MM.1S (cell line): Measurements from ENCODE around the gene PTPN2.
"Not testable (repeated sequence)": the region's sequence is repeated elsewhere in the genome, so short reads cannot be mapped to it uniquely, and the experiment has no call there.

ENCODE experiments used
- DNase-seq: peaks from one replicate; pipeline ENCODE4 v3.0.0-alpha.2; 2015
- H2AFZ ChIP-seq: fragments of 300-600 bp; sonication (generic); 2 replicates; pipeline ENCODE4 v1.6.0; 2016; ENCODE audit warnings: antibody characterized with exemption, low read length
- H3F3A ChIP-seq: fragments of 300-600 bp; sonication (generic); 2 replicates; pipeline ENCODE4 v1.6.1; 2016; ENCODE audit warnings: mild to moderate bottlenecking, antibody characterized with exemption, low read length, moderate library complexity, mixed read lengths; ENCODE audit not compliant: insufficient read depth
- H3K27ac ChIP-seq: fragments of 300-600 bp; sonication (generic); 2 replicates; pipeline ENCODE4 v1.5.1; 2016; ENCODE audit warnings: mild to moderate bottlenecking, low read length
- H3K27me3 ChIP-seq: fragments of 300-600 bp; sonication (generic); replicated peaks from 2 replicates; pipeline ENCODE4 v1.6.0; 2016; ENCODE audit warnings: low read length; ENCODE audit not compliant: insufficient read depth
- H3K36me3 ChIP-seq: fragments of 300-600 bp; sonication (generic); replicated peaks from 2 replicates; pipeline ENCODE4 v1.6.1; 2016; ENCODE audit warnings: mild to moderate bottlenecking, low read length, mixed read lengths; ENCODE audit not compliant: insufficient read depth
- H3K4me1 ChIP-seq: fragments of 300-600 bp; sonication (generic); 2 replicates; pipeline ENCODE4 v1.6.1; 2016; ENCODE audit warnings: low read length, mixed read lengths
- H3K4me2 ChIP-seq: fragments of 300-600 bp; sonication (generic); 2 replicates; pipeline ENCODE4 v1.6.0; 2016; ENCODE audit warnings: low read depth, low read length
- H3K4me3 ChIP-seq: fragments of 300-600 bp; sonication (generic); 2 replicates; pipeline ENCODE4 v1.5.1; 2016; ENCODE audit warnings: low read length, mixed read lengths
- H3K79me2 ChIP-seq: fragments of 300-600 bp; sonication (generic); 2 replicates; pipeline ENCODE4 v1.6.1; 2016; ENCODE audit warnings: mixed run types, low read length, mixed read lengths
- H3K9ac ChIP-seq: fragments of 300-600 bp; sonication (generic); 2 replicates; pipeline ENCODE4 v1.6.1; 2016; ENCODE audit warnings: low read length, mixed read lengths
- H3K9me2 ChIP-seq: fragments of 300-600 bp; sonication (generic); replicated peaks from 2 replicates; pipeline ENCODE4 v1.6.1; 2016; ENCODE audit warnings: mild to moderate bottlenecking, low read length, mixed read lengths; ENCODE audit not compliant: insufficient read depth
- H3K9me3 ChIP-seq: fragments of 300-600 bp; sonication (generic); replicated peaks from 2 replicates; pipeline ENCODE4 v1.6.1; 2016; ENCODE audit warnings: mild to moderate bottlenecking, low read length, mixed read lengths; ENCODE audit not compliant: insufficient read depth
- H4K20me1 ChIP-seq: fragments of 300-600 bp; sonication (generic); 2 replicates; pipeline ENCODE4 v1.6.1; 2016; ENCODE audit warnings: mild to moderate bottlenecking, low read length, moderate library complexity, mixed read lengths; ENCODE audit not compliant: insufficient read depth
- EZH2 ChIP-seq: fragments of 300-600 bp; sonication (generic); optimal IDR thresholded peaks from 2 replicates; pipeline ENCODE3; 2017; ENCODE audit warnings: low read depth, mild to moderate bottlenecking, antibody characterized with exemption, low read length, mixed read lengths
- EZH2phosphoT487 ChIP-seq: fragments of 300-600 bp; sonication (generic); IDR thresholded peaks from 2 replicates; pipeline ENCODE4 v1.6.1; 2018; ENCODE audit warnings: antibody characterized with exemption, low read length
- TF ChIP-seq, protein P1 (sequence below): fragments of 300-600 bp; sonication (generic); IDR thresholded peaks from 2 replicates; pipeline ENCODE4 v1.5.1; 2016; ENCODE audit warnings: antibody characterized with exemption, low read length, mixed read lengths

The PTPN2 gene

DNA sequence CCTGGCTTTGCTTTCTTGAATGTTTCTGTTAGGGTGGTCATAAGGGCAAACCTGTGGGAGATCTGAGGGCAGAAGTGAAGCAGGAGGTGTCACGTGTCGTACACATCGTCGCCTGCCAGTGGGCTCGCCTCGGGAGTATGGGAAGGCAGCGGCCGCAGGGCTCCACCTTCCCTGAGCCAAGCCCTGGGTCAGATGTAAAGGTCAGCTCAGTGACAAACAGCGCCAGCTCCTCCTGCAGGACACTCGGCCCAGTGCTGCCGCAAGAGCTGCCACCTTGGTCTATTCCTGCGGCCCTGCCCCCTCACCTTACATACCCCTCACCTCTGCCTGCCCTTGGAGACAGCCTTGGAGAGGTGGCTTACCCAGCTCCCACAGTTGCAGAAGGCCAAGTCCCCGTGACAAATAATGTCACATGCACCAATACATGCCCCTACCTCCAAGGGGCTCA is 117.0 kb downstream of the PTPN2 start:
- H3K27me3 ChIP-seq = no peaks in the 10 kb centered on the region
- no peak overlapping the region for H3K4me3 ChIP-seq
- H3K36me3 ChIP-seq = no peaks in the 10 kb centered on the region
- DNase-seq = no peak
- H3K27ac ChIP-seq = no peak overlapping the region
- H2AFZ ChIP-seq = no peak overlapping the region
- no peaks in the 10 kb centered on the region for H3F3A ChIP-seq
- H3K79me2 ChIP-seq = no peaks in the 10 kb centered on the region
- H3K9ac ChIP-seq = no peak overlapping the region
- TF ChIP-seq EZH2phosphoT487 (no peak), EZH2 (no peak)
- TF ChIP-seq, protein P1, sequence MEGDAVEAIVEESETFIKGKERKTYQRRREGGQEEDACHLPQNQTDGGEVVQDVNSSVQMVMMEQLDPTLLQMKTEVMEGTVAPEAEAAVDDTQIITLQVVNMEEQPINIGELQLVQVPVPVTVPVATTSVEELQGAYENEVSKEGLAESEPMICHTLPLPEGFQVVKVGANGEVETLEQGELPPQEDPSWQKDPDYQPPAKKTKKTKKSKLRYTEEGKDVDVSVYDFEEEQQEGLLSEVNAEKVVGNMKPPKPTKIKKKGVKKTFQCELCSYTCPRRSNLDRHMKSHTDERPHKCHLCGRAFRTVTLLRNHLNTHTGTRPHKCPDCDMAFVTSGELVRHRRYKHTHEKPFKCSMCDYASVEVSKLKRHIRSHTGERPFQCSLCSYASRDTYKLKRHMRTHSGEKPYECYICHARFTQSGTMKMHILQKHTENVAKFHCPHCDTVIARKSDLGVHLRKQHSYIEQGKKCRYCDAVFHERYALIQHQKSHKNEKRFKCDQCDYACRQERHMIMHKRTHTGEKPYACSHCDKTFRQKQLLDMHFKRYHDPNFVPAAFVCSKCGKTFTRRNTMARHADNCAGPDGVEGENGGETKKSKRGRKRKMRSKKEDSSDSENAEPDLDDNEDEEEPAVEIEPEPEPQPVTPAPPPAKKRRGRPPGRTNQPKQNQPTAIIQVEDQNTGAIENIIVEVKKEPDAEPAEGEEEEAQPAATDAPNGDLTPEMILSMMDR = no peak
- H3K4me2 ChIP-seq = no peak overlapping the region
- no peaks in the 10 kb centered on the region for H3K4me1 ChIP-seq
- H3K9me3 ChIP-seq = no peaks in the 10 kb centered on the region
- no peaks in the 10 kb centered on the region for H4K20me1 ChIP-seq
- H3K9me2 ChIP-seq = no peaks in the 10 kb centered on the region

- Histone ChIP-seq H3K4me1 (no peaks in the 10 kb centered on the region), H2AFZ (no peak overlapping the region), H3K4me3 (no peak overlapping the region), H3K79me2 (no peaks in the 10 kb centered on the region), H3K9me2 (no peaks in the 10 kb centered on the region), H3K9me3 (no peaks in the 10 kb centered on the region), H3K9ac (no peak overlapping the region), H3K27me3 (no peaks in the 10 kb centered on the region), H3K4me2 (no peak overlapping the region), H3F3A (no peaks in the 10 kb centered on the region), H4K20me1 (no peaks in the 10 kb centered on the region), H3K27ac (no peak overlapping the region), H3K36me3 (no peaks in the 10 kb centered on the region)
- TF ChIP-seq EZH2 (no peak), EZH2phosphoT487 (no peak)
- TF ChIP-seq, protein P1 = no peak
- DNase-seq = no peak
Observed at GRCh38 chr18:12765586-12765985, 118.5 kb downstream of the PTPN2 start.

DNA sequence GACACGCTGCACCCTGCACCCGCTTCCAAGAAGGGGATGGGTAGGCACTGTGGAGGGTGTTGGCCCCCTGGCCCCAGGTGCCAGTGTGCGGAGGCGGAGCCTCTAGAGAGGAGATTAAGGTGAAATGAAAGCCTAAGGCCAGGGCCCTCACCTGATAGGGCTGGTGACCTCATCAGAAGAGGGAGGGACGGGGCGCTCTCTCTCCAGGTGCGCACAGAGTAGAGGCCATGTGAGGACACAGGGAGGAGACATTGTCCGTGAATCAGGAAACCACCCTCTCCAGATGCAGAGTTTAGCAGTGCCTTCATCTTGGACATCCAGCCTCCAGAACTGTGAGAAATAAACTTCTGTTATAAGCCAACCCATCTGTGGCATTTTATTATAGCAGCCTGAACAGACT is 118.9 kb downstream of the PTPN2 start:
- Histone ChIP-seq H3K4me2 (no peak overlapping the region), H3K9me3 (no peaks in the 10 kb centered on the region), H3K27me3 (no peaks in the 10 kb centered on the region), H3F3A (no peaks in the 10 kb centered on the region), H3K4me1 (no peaks in the 10 kb centered on the region), H3K9me2 (no peaks in the 10 kb centered on the region), H2AFZ (no peak overlapping the region), H3K4me3 (no peak overlapping the region), H3K9ac (no peak overlapping the region), H3K36me3 (no peaks in the 10 kb centered on the region), H3K27ac (no peak overlapping the region), H3K79me2 (no peaks in the 10 kb centered on the region), H4K20me1 (no peaks in the 10 kb centered on the region)
- TF ChIP-seq, protein P1 = no peak
- TF ChIP-seq EZH2 (no peak), EZH2phosphoT487 (no peak)
- no peak for DNase-seq

GRCh38 chr18:12758566-12758965 is 125.5 kb downstream of the PTPN2 start:
- not testable (repeated sequence) for H3K9me2 ChIP-seq, DNase-seq, H3K9me3 ChIP-seq, H3K4me2 ChIP-seq, H3F3A ChIP-seq, H3K27ac ChIP-seq, H3K27me3 ChIP-seq, H3K79me2 ChIP-seq, H2AFZ ChIP-seq, H3K9ac ChIP-seq, H3K4me1 ChIP-seq, H3K4me3 ChIP-seq, H4K20me1 ChIP-seq, H3K36me3 ChIP-seq

GRCh38 chr18:12756619-12757239 is 127.3 kb downstream of the PTPN2 start:
- H3K27ac ChIP-seq, H3K27me3 ChIP-seq, DNase-seq, H3K9me2 ChIP-seq, H3K36me3 ChIP-seq, H2AFZ ChIP-seq, H3K4me1 ChIP-seq, H3K4me2 ChIP-seq, H4K20me1 ChIP-seq, H3F3A ChIP-seq, H3K4me3 ChIP-seq, H3K79me2 ChIP-seq, H3K9me3 ChIP-seq, H3K9ac ChIP-seq: not testable (repeated sequence)

- not testable (repeated sequence) for H3K27ac ChIP-seq, H2AFZ ChIP-seq, H3K9me3 ChIP-seq
Observed at GRCh38 chr18:12755606-12756005, 128.4 kb downstream of the PTPN2 start.

More at GRCh38 chr18:12755606-12756005, 128.4 kb downstream of the PTPN2 start:
- not testable (repeated sequence) for H3K4me1 ChIP-seq, H3F3A ChIP-seq, H4K20me1 ChIP-seq, H3K9ac ChIP-seq, H3K4me2 ChIP-seq, H3K36me3 ChIP-seq, H3K79me2 ChIP-seq, H3K4me3 ChIP-seq, DNase-seq, H3K27me3 ChIP-seq, H3K9me2 ChIP-seq
